Karpas-422 (cell line): ENCODE measurements around the gene CCBE1. TPM values are rescaled to one million over a fixed set of nuclear protein-coding genes. Genes with fewer than 3 reads are reported as not detected.

Experiments used
- DNase-seq: peaks from one replicate; pipeline ENCODE4 v3.0.0-alpha.2; 2015
- H2AFZ ChIP-seq: fragments of 200-600 bp; sonication (generic); 2 replicates; pipeline ENCODE4 v1.6.1; 2014; ENCODE audit warnings: antibody characterized with exemption, low read length, mixed read lengths
- H3K27ac ChIP-seq: fragments of 200-600 bp; sonication (generic); 2 replicates; pipeline ENCODE4 v1.5.1; 2014; ENCODE audit warnings: mild to moderate bottlenecking, low read length, moderate library complexity
- H3K27me3 ChIP-seq: fragments of 200-600 bp; sonication (generic); 2 replicates; pipeline ENCODE4 v1.6.1; 2014; ENCODE audit warnings: low read length, mixed read lengths
- H3K36me3 ChIP-seq: fragments of 200-600 bp; sonication (generic); 2 replicates; pipeline ENCODE4 v1.6.1; 2014; ENCODE audit warnings: low read length, mixed read lengths; ENCODE audit not compliant: insufficient read depth
- H3K4me1 ChIP-seq: fragments of 200-600 bp; sonication (generic); 2 replicates; pipeline ENCODE4 v1.6.1; 2014; ENCODE audit warnings: mild to moderate bottlenecking, low read length, mixed read lengths
- H3K4me2 ChIP-seq: fragments of 200-600 bp; sonication (generic); 2 replicates; pipeline ENCODE4 v1.6.1; 2014; ENCODE audit warnings: low read length, low read depth, mild to moderate bottlenecking; ENCODE audit not compliant: poor library complexity, severe bottlenecking
- H3K4me3 ChIP-seq: fragments of 200-600 bp; sonication (generic); 2 replicates; pipeline ENCODE4 v1.5.1; 2014; ENCODE audit warnings: mild to moderate bottlenecking, antibody characterized with exemption, low read length, mixed read lengths
- H3K79me2 ChIP-seq: fragments of 200-600 bp; sonication (generic); 2 replicates; pipeline ENCODE4 v1.6.1; 2014; ENCODE audit warnings: mild to moderate bottlenecking, low read length, mixed read lengths
- H3K9ac ChIP-seq: fragments of 200-600 bp; sonication (generic); 2 replicates; pipeline ENCODE4 v1.6.0; 2014; ENCODE audit warnings: low read length
- H3K9me2 ChIP-seq: fragments of 200-600 bp; sonication (generic), shearing (Covaris generic); replicated peaks from 2 replicates; pipeline ENCODE4 v1.6.0; 2014; ENCODE audit warnings: mild to moderate bottlenecking, low read length, moderate library complexity; ENCODE audit not compliant: insufficient read depth
- H3K9me3 ChIP-seq: fragments of 300-700, 200-600 bp; sonication (generic); 2 replicates; pipeline ENCODE4 v1.6.1; 2014; ENCODE audit warnings: low read length, mixed read lengths
- H4K20me1 ChIP-seq: fragments of 200-600 bp; sonication (generic); 2 replicates; pipeline ENCODE4 v1.6.1; 2014; ENCODE audit warnings: mild to moderate bottlenecking, antibody characterized with exemption, low read length, low read depth; ENCODE audit not compliant: insufficient read depth
- total RNA-seq: library from RNA; depleted of rRNA; stranded (reverse); fragments of >200 nt; shearing (Covaris generic); gene quantifications from 2 replicates; pipeline ENCODE4 v1.2.3, GENCODE V29; 2014; ENCODE audit warnings: low replicate concordance

Gene CCBE1
- total RNA-seq, 1 experiment from 2014 or later, result not detected

DNA sequence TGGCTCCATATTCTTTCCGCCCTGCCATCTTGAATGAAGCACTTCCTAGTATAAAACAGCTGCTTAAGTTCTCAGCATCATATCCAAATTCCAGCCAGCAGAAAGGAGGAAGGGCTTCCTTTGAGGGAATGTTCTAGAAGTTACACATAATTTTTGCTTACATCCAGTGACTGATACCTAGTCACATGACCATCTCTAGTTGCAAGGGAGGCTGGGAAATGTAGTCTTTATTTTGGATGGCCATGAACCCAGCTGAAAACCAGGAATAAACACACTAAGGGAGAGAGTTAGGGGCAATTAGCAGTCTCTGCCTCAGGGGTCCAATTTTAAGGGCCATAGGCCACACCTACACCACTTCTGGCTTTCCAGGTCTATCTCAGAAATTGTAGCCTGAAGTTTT lies 280.4 kb downstream of the CCBE1 start:
- no peak overlapping the region for H3K4me3 ChIP-seq
- no peaks in the 10 kb centered on the region for H4K20me1 ChIP-seq
- no peak for DNase-seq
- H2AFZ ChIP-seq, result no peak overlapping the region
- H3K36me3 ChIP-seq, result no peaks in the 10 kb centered on the region
- H3K9me2 ChIP-seq, result no peaks in the 10 kb centered on the region
- H3K27ac ChIP-seq, result no peak overlapping the region
- no peaks in the 10 kb centered on the region for H3K4me1 ChIP-seq
- H3K9me3 ChIP-seq, result no peaks in the 10 kb centered on the region
- H3K9ac ChIP-seq, result no peak overlapping the region
- no peaks in the 10 kb centered on the region for H3K79me2 ChIP-seq
- no peak overlapping the region for H3K4me2 ChIP-seq
- 0 out of 2 replicates have a peak, but pooled peaks cover 2% of the 10 kb centered on the region for H3K27me3 ChIP-seq

DNA sequence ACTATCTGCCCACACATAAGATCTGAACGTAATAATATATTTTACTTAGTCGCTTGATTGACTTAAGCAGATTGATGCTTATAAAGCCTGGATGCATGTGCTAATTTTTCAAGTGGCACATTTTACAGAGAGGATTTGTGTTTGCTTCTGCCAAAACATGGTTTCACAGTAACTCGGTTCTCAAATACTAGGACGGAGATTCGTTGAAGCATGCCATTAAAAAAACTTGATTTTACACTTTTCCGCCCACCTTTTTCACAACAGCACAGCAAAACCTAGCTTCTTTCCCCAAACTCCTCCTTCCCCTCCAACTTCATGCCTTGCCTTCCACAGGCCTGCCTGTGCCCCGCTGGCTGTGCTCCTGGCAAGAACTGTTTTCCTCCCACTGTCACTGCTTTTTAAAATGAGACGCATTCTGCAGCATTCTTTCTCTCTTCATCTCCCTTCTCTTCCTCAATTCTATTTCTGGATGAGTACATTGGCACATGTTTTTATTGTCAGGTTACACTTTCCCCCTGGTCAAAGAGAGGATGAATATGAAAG lies 283.0 kb downstream of the CCBE1 start:
- no peaks in the 10 kb centered on the region for H3K9me3 ChIP-seq
- H3K9me2 ChIP-seq, result no peaks in the 10 kb centered on the region
- H3K79me2 ChIP-seq, result no peaks in the 10 kb centered on the region
- H3K27me3 ChIP-seq, result 0 out of 2 replicates have a peak, but pooled peaks cover 2% of the 10 kb centered on the region
- H3K4me3 ChIP-seq, result no peak overlapping the region
- no peaks in the 10 kb centered on the region for H3K4me1 ChIP-seq
- H4K20me1 ChIP-seq, result no peaks in the 10 kb centered on the region
- no peak overlapping the region for H3K27ac ChIP-seq
- H3K36me3 ChIP-seq, result no peaks in the 10 kb centered on the region
- no peak for DNase-seq
- no peak overlapping the region for H3K4me2 ChIP-seq
- no peak overlapping the region for H3K9ac ChIP-seq
- H2AFZ ChIP-seq, result no peak overlapping the region

DNA sequence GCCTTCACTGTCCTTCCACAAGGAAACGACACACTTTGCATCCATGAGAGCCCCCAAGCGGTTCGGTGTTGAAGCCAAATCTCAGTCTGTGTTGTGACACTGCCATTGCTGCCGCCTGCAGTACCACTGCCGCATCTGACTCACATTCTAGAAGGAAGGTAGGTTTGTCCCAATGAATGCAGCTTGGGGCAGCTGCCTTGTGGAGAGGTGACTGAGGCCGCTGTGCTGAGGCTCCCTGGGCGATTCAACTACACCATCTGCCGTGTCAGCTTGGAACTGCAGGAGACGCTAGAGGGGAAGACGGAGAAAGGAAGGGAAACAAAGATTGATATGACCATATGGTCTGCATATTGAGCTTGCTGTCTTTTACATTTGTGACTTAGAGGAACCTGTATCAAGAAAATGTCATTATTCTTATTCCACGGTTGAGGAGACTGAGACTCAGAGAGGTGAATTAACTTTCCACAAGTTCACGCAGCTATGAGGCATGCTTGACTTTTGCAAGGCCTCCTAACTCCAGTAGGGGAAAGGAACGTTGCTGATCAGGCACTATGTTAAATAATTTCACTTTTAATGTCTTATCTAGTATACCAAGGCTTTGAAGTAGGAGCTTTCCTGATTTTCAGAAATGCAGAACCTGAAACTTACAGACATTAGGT lies 294.7 kb downstream of the CCBE1 start:
- Histone ChIP-seq H3K4me2 (no peak overlapping the region), H4K20me1 (no peaks in the 10 kb centered on the region), H3K9ac (no peak overlapping the region), H3K27ac (no peak overlapping the region), H3K4me1 (no peaks in the 10 kb centered on the region), H3K9me2 (no peaks in the 10 kb centered on the region), H3K79me2 (no peaks in the 10 kb centered on the region), H2AFZ (no peak overlapping the region), H3K27me3 (no peaks in the 10 kb centered on the region), H3K4me3 (no peak overlapping the region), H3K36me3 (no peaks in the 10 kb centered on the region), H3K9me3 (no peaks in the 10 kb centered on the region)
- peak; percentile 88 for DNase-seq

DNA sequence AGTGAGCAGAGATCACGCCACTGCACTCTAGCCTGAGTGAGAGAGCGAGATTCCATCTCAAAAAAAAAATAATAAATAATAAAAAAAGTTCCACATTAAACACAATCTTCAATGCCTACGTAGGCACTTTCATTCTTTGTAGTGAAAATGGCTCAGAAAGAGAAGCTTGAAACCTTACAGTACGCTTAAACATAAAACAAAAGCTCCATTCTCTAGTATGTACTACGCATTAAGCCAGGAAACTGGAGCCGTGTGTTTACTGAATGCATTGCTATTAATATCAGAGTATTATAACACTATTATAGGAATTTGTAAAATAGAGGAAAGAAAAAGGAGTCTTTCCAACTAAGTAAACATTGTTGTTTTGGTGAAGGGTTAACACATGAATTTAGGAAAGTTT lies 296.8 kb downstream of the CCBE1 start:
- no peak overlapping the region for H3K4me2 ChIP-seq
- H4K20me1 ChIP-seq, result no peaks in the 10 kb centered on the region
- H2AFZ ChIP-seq, result no peak overlapping the region
- no peak for DNase-seq
- H3K36me3 ChIP-seq, result no peaks in the 10 kb centered on the region
- no peaks in the 10 kb centered on the region for H3K9me3 ChIP-seq
- H3K4me1 ChIP-seq, result no peaks in the 10 kb centered on the region
- H3K9me2 ChIP-seq, result no peaks in the 10 kb centered on the region
- H3K27me3 ChIP-seq, result no peaks in the 10 kb centered on the region
- no peak overlapping the region for H3K4me3 ChIP-seq
- H3K79me2 ChIP-seq, result no peaks in the 10 kb centered on the region
- H3K9ac ChIP-seq, result no peak overlapping the region
- no peak overlapping the region for H3K27ac ChIP-seq

DNA sequence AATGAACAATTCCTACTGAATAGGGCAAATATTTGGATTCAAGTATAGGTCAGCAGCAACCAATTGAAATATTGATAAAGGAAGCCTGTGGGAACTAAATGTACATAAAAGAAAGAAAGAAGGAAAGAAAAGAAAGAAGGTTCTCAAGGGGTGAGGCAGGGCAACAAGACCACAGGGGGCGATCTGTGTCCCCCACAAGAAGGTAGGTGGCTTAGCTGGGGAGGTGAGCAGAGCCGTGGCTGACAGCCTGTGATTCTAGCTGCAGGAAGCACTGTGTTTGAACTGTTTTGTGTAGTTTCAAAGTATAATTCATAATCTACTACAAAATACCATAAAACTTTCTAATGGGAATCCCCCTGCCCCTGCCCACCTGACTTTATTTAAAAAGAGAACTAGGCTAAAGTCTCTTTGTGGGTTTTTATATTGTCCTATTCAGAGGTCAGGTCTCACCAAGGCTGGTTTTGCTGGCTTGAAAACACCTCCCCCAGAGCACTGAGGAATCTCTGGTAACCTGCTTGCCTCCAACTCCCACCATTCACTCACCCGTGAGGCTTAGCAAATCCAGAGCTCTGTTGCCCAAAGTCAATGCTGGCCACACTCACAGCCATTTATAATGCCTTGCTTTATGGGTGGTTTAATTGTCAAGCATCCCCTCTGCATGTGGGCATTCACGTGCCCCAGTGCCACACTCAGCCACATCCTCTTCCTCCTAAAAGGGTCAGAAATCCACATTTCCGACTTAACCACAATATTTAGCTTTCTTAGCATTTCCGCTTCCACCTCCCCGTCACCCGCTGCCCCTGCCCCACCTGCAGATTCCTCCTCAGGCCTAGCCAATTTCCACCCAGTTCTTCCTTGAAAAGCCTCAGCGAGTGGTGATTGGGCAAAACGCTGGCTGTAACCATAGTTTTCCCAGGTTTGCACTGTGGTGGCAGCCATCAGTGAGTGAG lies 301.7 kb downstream of the CCBE1 start:
- H3K27ac ChIP-seq, result no peak overlapping the region
- H3K9me3 ChIP-seq, result no peaks in the 10 kb centered on the region
- H3K4me1 ChIP-seq, result no peaks in the 10 kb centered on the region
- no peak overlapping the region for H3K9ac ChIP-seq
- H3K4me3 ChIP-seq, result no peak overlapping the region
- no peaks in the 10 kb centered on the region for H3K9me2 ChIP-seq
- no peak for DNase-seq
- no peak overlapping the region for H3K4me2 ChIP-seq
- no peaks in the 10 kb centered on the region for H3K27me3 ChIP-seq
- no peaks in the 10 kb centered on the region for H4K20me1 ChIP-seq
- no peaks in the 10 kb centered on the region for H3K36me3 ChIP-seq
- H3K79me2 ChIP-seq, result no peaks in the 10 kb centered on the region
- H2AFZ ChIP-seq, result no peak overlapping the region

DNA sequence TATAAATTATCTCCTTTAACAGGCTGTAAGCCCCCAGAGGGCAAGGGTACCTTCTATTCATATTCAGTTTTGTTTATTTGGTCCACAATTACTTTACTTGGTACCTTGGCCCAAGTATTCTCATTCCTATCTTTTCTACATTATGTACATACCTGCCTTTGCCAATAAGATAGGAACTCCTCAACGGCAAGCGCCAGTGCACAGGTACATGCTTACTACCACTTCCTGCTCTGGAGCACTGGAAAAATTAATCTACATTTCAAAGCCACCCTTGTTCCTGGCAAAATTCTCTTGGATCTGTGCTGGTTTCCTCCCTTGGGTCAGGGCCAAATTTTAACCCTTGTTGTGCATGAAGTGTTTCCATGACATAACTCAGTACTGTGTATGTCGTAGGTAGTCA lies 303.8 kb downstream of the CCBE1 start:
- Histone ChIP-seq H3K4me3 (no peak overlapping the region), H3K79me2 (no peaks in the 10 kb centered on the region), H3K4me2 (no peak overlapping the region), H4K20me1 (no peaks in the 10 kb centered on the region), H3K9me2 (no peaks in the 10 kb centered on the region), H3K9ac (no peak overlapping the region), H3K36me3 (no peaks in the 10 kb centered on the region), H3K9me3 (no peaks in the 10 kb centered on the region), H2AFZ (no peak overlapping the region), H3K27me3 (no peaks in the 10 kb centered on the region), H3K4me1 (no peaks in the 10 kb centered on the region), H3K27ac (no peak overlapping the region)
- DNase-seq, result no peak

DNA sequence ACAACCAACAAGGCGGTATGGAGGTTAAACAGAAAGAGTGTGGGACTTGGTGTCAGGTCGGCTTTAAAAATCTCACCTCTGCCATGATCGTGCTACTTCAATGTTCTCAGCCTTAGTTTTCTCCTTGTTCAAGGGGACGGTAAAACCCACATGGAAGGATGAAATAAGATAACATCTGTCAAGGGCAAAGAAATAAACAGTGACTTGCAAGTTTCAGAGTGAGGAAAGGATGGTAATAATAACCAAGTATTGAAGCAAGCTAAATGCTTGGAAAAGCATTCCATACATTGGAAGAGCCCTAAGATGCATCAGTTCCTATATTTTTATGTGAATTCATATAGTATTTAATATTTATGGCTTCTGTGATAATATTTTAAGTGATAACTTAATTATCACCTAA lies 308.4 kb downstream of the CCBE1 start:
- Histone ChIP-seq H3K4me3 (no peak overlapping the region), H3K9me3 (no peaks in the 10 kb centered on the region), H3K9ac (no peak overlapping the region), H4K20me1 (no peaks in the 10 kb centered on the region), H3K27me3 (no peaks in the 10 kb centered on the region), H3K36me3 (no peaks in the 10 kb centered on the region), H2AFZ (no peak overlapping the region), H3K27ac (no peak overlapping the region), H3K4me2 (no peak overlapping the region), H3K9me2 (no peaks in the 10 kb centered on the region), H3K79me2 (no peaks in the 10 kb centered on the region), H3K4me1 (no peaks in the 10 kb centered on the region)
- DNase-seq, result no peak
